GM19025 (cell line): Measurements from ENCODE around the gene HOXA7.

Experiments used
- ATAC-seq: cut with Tn5 transposase; IDR thresholded peaks from one replicate; pipeline ENCODE4 v1.9.1; 2021; ENCODE audit warnings: mild to moderate bottlenecking, low read depth, moderate library complexity; ENCODE audit not compliant: unreplicated experiment

HOXA7 gene

GRCh38 chr7:27172315-27172774, 15.9 kb upstream of the HOXA7 start:
- ATAC-seq = no peak

GRCh38 chr7:27171637-27172314, 15.3 kb upstream of the HOXA7 start:
- ATAC-seq = no peak

GRCh38 chr7:27171325-27171636, 14.8 kb upstream of the HOXA7 start:
- ATAC-seq = no peak

- ATAC-seq = no peak
These were observed 14.2 kb upstream of the HOXA7 start for GRCh38 chr7:27170426-27171324.

GRCh38 chr7:27169658-27170425, 13.4 kb upstream of the HOXA7 start:
- ATAC-seq = no peak

GRCh38 chr7:27168265-27168947, 11.9 kb upstream of the HOXA7 start:
- ATAC-seq = no peak

- no peak for ATAC-seq
These were observed 11.4 kb upstream of the HOXA7 start for GRCh38 chr7:27167916-27168264.

- no peak for ATAC-seq
These were observed 10.3 kb upstream of the HOXA7 start for GRCh38 chr7:27166531-27167505.

GRCh38 chr7:27165996-27166530, 9.6 kb upstream of the HOXA7 start:
- ATAC-seq = no peak

- ATAC-seq = no peak
These were observed 8.9 kb upstream of the HOXA7 start, which contains the start of gene HOXA9 for GRCh38 chr7:27165089-27165995. HOXA9 (minus strand) TSS chr7:27165537; CDS start chr7:27165457, 80 bp downstream.

- ATAC-seq = no peak
These were observed 8.1 kb upstream of the HOXA7 start for GRCh38 chr7:27164367-27165088.

- no peak for ATAC-seq
These were observed 7.5 kb upstream of the HOXA7 start for GRCh38 chr7:27164045-27164366.

GRCh38 chr7:27163288-27164044, 7.0 kb upstream of the HOXA7 start:
- ATAC-seq = no peak

GRCh38 chr7:27162561-27163287, 6.2 kb upstream of the HOXA7 start:
- ATAC-seq = no peak

- no peak for ATAC-seq
These were observed 5.5 kb upstream of the HOXA7 start for GRCh38 chr7:27161721-27162560.
